ENCODE measurements around the gene FBRS.

The FBRS gene

DNA sequence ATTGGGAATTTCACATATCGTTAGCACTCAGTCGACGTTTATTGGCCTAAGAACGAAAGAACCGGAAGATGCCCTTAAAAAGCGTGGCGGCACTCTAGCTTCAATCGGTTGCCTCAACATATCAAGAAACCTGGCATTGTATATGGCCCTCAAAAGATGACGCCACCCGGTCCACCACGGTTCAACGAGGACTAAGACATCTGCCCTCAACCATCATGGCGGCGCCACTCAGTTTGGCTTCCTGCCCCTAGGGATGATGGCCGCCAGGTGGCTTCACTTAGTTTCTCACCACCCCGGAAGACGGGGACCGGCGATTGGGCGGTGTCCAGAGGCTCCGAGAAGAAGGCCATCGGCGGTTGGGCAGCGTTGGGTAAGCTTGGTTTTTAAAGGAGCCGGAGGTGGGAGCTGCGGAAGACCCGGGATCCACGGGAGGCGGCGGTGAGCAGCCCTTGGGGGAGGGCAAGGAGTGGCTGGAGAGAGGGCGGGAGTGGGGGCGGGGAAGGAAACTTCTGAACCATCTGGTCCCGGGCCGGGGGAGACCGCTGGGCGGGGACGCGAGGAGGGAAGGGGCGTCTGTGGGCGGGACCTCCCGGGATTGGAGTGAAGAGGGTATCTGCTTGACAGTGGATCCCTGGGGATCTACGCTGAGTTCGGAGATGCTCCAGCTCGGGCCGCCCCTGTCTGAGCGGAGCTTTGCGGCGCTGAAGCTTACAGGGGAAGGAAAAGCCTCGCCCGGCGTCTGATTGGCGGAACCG, 7.7 kb upstream of the FBRS start, which contains the start of gene PRR14:
PRR14 (plus strand) TSS at position 592 of the 755 bp plus-strand sequence. CDS start 686 bp downstream, outside the sequence.
- Histone ChIP-seq H3K36me3 (ENCODE audit: control insufficient read depth in 2 of 2, insufficient read depth in 1 of 2, low read length in 2 of 2) (peaks cover 10 to 35% of the 10 kb centered on the region in 2 experiments; a peak in 2 of 3 replicates), H3K4me3 (ENCODE audit: low read depth, low read length) (peak within 1 kb of the TSS; percentile 80), H3K27ac (ENCODE audit: extremely low read depth, low read depth, low read length) (peak within 1 kb of the TSS; percentile 91), H3K4me1 (ENCODE audit: control insufficient read depth, insufficient read depth, low read length) (no peaks in the 10 kb centered on the region), H3K9me3 (ENCODE audit: control insufficient read depth, insufficient read depth, low read depth, low read length) (no peaks in the 10 kb centered on the region)
- POLR2A ChIA-PET = interaction anchor here (0.6 to 2.2 kb wide), 24 partner anchors 9 to 677 kb away, joined by 3 to 21 read pairs (median 4); partner anchors contain the start of genes ALDOA, DCTPP1, FBRS and PHKG2
- CTCF ChIA-PET = interaction anchor here (0.5 to 2.1 kb wide), 14 partner anchors 8 to 1677 kb away, joined by 3 to 9 read pairs (median 4); no protein-coding TSS in a partner anchor
- TF ChIP-seq, protein P1, sequence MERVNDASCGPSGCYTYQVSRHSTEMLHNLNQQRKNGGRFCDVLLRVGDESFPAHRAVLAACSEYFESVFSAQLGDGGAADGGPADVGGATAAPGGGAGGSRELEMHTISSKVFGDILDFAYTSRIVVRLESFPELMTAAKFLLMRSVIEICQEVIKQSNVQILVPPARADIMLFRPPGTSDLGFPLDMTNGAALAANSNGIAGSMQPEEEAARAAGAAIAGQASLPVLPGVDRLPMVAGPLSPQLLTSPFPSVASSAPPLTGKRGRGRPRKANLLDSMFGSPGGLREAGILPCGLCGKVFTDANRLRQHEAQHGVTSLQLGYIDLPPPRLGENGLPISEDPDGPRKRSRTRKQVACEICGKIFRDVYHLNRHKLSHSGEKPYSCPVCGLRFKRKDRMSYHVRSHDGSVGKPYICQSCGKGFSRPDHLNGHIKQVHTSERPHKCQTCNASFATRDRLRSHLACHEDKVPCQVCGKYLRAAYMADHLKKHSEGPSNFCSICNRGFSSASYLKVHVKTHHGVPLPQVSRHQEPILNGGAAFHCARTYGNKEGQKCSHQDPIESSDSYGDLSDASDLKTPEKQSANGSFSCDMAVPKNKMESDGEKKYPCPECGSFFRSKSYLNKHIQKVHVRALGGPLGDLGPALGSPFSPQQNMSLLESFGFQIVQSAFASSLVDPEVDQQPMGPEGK (tag by site-specific recombination; IDR thresholded peaks at IDR 0.05) = peak; percentile 98
- TF ChIP-seq ZNF433 (tag by site-specific recombination; IDR thresholded peaks at IDR 0.05; ENCODE audit: low read depth) = no peak
- TF ChIP-seq KLF1 (tag by site-specific recombination; IDR thresholded peaks at IDR 0.05) = peak; percentile 83
- peak; percentile 91; the same call in 1 of the 2 replicates for TF ChIP-seq HOXA7 (CRISPR knock-in tag; IDR thresholded peaks at IDR 0.05; ENCODE audit: borderline replicate concordance)
- peak; percentile 96 for TF ChIP-seq ZNF362 (tag by site-specific recombination; IDR thresholded peaks at IDR 0.05)
- 0 out of 2 replicates have a peak, but pooled peaks have one; percentile 48 for TF ChIP-seq ZNF558 (tag by site-specific recombination; IDR thresholded peaks at IDR 0.05)
- TF ChIP-seq ZNF776 (tag by site-specific recombination; IDR thresholded peaks at IDR 0.05; ENCODE audit: borderline replicate concordance) = no peak
- TF ChIP-seq GLIS1 (tag by site-specific recombination; IDR thresholded peaks at IDR 0.05) = peak; percentile 95
- no peak for TF ChIP-seq ZNF513 (tag by site-specific recombination; IDR thresholded peaks at IDR 0.05)
- TF ChIP-seq, protein P2, sequence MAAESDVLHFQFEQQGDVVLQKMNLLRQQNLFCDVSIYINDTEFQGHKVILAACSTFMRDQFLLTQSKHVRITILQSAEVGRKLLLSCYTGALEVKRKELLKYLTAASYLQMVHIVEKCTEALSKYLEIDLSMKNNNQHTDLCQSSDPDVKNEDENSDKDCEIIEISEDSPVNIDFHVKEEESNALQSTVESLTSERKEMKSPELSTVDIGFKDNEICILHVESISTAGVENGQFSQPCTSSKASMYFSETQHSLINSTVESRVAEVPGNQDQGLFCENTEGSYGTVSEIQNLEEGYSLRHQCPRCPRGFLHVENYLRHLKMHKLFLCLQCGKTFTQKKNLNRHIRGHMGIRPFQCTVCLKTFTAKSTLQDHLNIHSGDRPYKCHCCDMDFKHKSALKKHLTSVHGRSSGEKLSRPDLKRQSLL (tag by site-specific recombination; IDR thresholded peaks at IDR 0.05) = peak; percentile 41
- peak; percentile 98 for TF ChIP-seq ZXDB (tag by site-specific recombination; IDR thresholded peaks at IDR 0.05)
- TF ChIP-seq HOXC10 (CRISPR knock-in tag; IDR thresholded peaks at IDR 0.05) = peak; percentile 97; the same call in 1 of the 2 replicates
- peak; percentile 100 for TF ChIP-seq ZNF394 (tag by site-specific recombination; IDR thresholded peaks at IDR 0.05; ENCODE audit: borderline replicate concordance)
- TF ChIP-seq, protein P3, sequence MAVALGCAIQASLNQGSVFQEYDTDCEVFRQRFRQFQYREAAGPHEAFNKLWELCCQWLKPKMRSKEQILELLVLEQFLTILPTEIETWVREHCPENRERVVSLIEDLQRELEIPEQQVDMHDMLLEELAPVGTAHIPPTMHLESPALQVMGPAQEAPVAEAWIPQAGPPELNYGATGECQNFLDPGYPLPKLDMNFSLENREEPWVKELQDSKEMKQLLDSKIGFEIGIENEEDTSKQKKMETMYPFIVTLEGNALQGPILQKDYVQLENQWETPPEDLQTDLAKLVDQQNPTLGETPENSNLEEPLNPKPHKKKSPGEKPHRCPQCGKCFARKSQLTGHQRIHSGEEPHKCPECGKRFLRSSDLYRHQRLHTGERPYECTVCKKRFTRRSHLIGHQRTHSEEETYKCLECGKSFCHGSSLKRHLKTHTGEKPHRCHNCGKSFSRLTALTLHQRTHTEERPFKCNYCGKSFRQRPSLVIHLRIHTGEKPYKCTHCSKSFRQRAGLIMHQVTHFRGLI (tag by site-specific recombination; IDR thresholded peaks at IDR 0.05) = peak; percentile 69
- TF ChIP-seq ZNF24 (tag by site-specific recombination; IDR thresholded peaks at IDR 0.05) = peak; percentile 96
- TF ChIP-seq ZNF501 (tag by site-specific recombination; IDR thresholded peaks at IDR 0.05) = peak; percentile 26; the same call in 1 of the 2 replicates
- peak; percentile 93 for TF ChIP-seq ZNF629 (tag by site-specific recombination; IDR thresholded peaks at IDR 0.05)
- TF ChIP-seq SP7 (tag by site-specific recombination; IDR thresholded peaks at IDR 0.05) = peak; percentile 80
- peak; percentile 99 for TF ChIP-seq ZNF18 (tag by site-specific recombination; IDR thresholded peaks at IDR 0.05)
- TF ChIP-seq KLF16 (tag by site-specific recombination; IDR thresholded peaks at IDR 0.05) = peak; percentile 82
- peak; percentile 100 for TF ChIP-seq YY1 (tag by site-specific recombination; IDR thresholded peaks at IDR 0.05)
- no peak for TF ChIP-seq ZNF37A (tag by site-specific recombination; IDR thresholded peaks at IDR 0.05)
- peak; percentile 99 for TF ChIP-seq ZBTB17 (tag by site-specific recombination; IDR thresholded peaks at IDR 0.05)
- TF ChIP-seq FEZF1 (tag by site-specific recombination; IDR thresholded peaks at IDR 0.05) = peak; percentile 58; the same call in 1 of the 2 replicates
- TF ChIP-seq OVOL3 (tag by site-specific recombination; IDR thresholded peaks at IDR 0.05) = peak; percentile 98
- no peak for TF ChIP-seq ZNF626 (tag by site-specific recombination; IDR thresholded peaks at IDR 0.05)

All from HEK293 (cell line).